HG03108 (cell line): ENCODE measurements around the gene TRAF7.
"Not testable (repeated sequence)": the region's sequence is repeated elsewhere in the genome, so short reads cannot be mapped to it uniquely, and the experiment has no call there.

Source experiments
- ATAC-seq: cut with Tn5 transposase; IDR thresholded peaks from one replicate; pipeline ENCODE4 v1.9.1; 2021; ENCODE audit warnings: moderate library complexity; ENCODE audit not compliant: unreplicated experiment

TRAF7 gene

DNA sequence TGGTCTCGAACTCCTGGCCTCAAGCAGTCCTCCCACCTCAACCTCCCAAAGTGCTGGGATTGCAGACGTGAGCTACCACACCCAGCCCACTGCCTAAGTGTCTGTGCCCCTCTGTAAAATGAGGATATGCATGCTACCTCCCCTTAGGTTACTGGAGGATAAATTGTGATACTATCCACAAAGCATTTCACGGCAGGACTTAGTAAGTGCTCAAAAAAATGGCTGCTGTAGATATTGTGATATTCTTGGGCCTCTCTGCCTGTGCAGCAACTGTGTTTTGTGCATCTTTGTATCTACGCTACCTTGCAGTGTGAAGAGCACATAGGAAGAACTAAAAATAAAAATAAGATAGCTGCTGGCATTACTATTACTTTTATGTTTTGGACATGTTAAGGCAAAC, 42.7 kb downstream of the TRAF7 start:
- no peak for ATAC-seq

DNA sequence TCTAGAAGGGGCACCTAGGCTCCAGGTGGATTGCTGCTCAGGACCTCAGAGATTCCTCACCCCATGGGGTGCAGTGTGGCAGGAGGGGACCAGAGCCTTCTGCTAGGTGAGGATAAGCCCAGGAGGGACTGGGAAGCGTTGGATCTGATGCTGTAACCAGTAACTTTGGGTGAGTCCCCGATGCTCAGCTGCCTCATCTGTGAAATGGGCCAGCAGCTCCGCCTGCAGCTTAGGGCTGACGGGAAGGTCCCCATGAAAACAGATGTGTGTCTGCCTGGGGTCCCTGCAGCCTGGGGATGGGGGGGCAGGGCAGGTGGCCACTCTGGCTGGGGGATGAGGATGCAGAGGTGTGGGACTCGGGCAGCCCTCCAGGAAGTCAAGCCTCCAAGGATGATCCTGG, 43.5 kb downstream of the TRAF7 start:
- no peak for ATAC-seq

DNA sequence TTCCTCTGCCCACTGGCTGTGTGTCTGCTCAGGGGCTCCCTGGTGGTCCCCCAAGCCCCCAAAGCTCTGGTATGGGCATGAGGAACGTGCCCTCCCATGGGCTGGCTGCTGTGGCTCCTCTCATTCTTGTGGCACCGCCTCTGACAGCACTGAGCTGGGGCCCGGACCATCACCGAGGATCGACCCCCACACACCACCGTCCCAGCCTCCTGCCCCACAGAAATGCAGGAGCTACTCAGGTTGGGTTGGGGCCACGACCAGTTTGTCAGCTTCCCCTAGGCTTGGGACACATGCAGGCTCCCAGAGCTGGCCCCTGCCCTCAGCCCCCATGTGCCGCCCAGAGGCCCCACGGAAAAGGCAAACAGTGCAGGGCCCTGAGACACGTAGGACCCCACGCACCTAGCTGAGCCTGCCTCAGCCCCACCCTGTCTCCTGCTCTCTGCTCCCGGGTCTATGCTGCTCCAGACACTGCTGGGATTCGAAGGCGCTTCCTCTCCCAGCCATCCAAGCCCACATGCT, 44.1 kb downstream of the TRAF7 start:
- ATAC-seq = no peak

DNA sequence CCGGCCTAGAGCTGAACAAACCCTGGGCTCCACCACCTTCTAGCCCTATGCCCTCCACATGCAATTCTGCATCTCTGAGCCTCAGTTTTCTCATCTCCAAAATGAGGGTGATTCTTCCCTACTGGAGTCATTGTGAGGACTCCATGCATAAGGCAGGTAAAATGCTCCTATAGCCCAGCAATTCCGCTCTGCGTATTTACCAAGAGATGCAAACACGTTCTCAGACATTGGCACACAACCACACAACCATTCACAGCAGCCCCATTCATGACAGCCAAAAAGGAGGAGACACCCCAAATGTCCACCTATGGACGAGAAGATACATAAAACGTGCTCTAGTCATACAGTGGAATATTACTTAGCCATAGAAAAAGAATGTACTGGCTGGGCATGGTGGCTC, 44.7 kb downstream of the TRAF7 start:
- no peak for ATAC-seq

GRCh38 chr16:2203119-2203688, 47.6 kb downstream of the TRAF7 start:
- not testable (repeated sequence) for ATAC-seq

DNA sequence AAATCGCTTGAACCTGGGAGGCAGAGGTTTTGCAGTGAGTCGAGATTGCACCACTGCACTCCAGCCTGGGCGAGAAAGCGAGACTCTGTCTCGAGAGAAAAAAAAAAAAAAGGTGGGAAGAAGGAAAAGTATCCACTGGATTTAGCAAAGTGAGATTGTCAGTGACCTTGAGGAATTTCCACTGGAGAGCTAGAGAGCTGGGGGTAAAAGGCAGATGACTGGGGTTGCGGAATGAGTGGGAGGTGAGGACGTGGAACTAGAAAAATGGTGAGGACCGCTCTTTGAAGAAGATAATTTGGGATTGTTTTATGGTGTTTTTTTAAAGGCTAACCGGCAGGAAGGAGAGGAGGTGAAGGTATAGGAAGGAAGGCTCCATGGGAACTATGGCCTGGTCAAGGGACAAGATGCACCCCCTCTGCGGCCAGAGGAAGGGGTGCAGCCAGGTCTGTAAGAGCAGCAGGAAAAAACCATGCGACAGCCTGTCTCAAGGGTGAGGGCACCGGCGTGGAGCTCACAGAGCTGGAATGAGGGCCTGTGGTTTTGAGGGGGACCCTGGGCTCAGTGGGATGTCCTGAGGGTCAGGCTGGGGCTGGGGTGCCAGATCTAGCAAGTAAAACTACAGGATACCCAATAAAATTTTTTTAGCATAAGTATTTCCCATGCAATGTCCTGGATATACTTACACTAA, 49.0 kb downstream of the TRAF7 start:
- ATAC-seq = no peak

DNA sequence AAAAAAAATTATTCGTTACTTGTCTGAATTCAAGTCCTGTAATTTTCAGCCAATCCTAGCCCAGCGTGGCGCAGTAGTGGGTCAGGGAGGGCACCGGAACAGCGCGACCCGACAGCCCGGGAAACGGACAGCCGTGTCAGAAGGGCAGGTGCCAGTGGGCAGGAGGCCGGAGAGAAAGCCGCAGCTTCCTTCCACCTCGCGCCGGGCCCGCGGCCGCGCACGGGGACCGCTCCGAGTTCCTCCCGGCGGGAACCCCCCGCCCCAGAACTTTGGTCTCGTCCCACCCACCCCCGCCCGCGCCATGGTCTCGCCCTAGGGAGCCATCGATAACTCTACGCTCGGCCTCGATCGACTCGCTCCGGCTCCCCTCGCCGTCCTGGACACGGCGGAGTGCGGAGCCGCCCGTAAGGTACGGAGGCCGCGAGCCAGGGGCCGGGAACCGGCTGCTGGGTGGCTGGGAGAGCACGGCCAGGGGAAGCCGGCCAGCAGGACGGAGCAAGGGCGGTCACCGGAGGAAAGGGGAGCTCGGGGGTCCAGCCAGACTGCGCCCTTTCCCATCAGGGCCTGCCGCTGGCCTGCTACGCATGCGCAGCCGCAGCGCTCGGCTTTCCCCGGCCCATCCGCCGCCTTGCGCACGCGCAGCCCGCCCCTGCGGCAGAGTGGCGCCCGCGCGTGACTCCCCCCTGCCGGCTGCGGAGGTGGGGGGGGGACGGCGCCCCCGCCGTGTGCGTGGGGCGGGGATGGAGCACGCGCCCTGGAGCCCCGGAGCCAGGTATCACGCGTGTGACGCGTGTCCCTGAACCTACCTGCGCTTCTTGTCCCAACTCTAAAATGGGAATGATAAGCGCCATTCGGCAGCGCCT, 49.8 kb downstream of the TRAF7 start, which contains the start of gene MLST8:
Gene MLST8, plus strand, starts transcription at position 351 of the 863 bp plus-strand sequence. CDS start 632 bp downstream, outside the sequence.
- peak; percentile 64 for ATAC-seq

GRCh38 chr16:2205967-2206313, 50.4 kb downstream of the TRAF7 start:
- peak; percentile 4 for ATAC-seq

- no peak for ATAC-seq
These were observed 50.8 kb downstream of the TRAF7 start for GRCh38 chr16:2206420-2206779.

GRCh38 chr16:2206780-2207433, 51.3 kb downstream of the TRAF7 start:
- no peak for ATAC-seq

DNA sequence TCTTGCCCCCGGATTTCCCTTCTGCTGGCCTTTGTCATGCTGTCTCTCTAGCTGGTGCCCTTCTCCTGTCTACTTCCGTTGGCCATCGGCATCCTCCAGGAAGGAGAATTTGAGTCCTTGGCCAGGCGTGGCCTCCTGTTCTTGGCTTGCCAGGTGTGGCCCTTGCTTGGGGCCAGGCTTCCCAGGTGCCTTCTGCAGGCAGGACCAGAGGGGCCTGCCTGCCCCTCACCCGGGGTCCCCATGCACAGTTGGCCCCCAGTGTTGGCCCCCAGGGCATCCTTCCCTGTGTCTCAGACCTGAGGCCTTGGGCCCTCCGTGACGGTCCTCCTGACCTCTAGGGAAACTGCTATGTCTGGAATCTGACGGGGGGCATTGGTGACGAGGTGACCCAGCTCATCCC, 52.3 kb downstream of the TRAF7 start:
- no peak for ATAC-seq

GRCh38 chr16:2208308-2208707, 52.7 kb downstream of the TRAF7 start:
- no peak for ATAC-seq

GRCh38 chr16:2208772-2209171, 53.2 kb downstream of the TRAF7 start:
- no peak for ATAC-seq

DNA sequence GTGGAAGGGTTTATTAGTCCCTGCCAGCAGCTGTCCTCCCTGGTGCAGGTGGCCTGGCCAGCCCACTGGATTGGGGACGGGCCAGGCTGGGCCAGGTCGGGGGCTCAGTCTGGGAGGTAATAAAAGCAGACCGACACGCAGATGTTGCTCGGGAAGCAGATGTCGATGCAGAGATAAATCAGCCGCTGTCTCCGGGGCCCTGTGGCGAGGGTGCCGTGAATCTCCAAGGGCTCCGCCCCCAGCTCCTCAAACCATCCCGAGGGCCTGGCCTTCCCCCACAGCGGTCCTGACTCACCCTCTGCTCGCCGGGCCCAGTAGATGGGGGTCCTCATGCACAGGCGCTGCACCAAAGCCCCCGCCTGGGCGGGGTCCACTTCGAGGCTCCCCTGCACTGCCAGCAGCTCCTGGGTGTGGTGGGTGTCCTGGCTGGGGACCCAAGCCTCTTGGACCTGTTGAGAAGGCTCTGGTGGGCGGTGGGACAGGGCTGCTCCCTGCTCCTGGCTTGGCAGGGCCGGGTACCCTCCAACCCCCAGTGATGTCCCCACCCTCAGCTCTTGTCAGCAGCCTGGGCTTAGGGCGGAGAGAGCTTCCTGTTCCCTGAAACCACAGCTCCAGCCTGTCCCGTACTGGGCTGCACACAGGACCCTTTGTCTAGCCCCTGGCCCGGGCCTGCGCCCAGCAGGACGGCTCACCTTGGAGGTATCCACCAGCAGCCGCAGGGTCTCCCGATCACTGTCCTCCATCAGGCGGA, 53.9 kb downstream of the TRAF7 start:
- no peak for ATAC-seq

GRCh38 chr16:2210009-2210332, 54.4 kb downstream of the TRAF7 start:
- no peak for ATAC-seq

DNA sequence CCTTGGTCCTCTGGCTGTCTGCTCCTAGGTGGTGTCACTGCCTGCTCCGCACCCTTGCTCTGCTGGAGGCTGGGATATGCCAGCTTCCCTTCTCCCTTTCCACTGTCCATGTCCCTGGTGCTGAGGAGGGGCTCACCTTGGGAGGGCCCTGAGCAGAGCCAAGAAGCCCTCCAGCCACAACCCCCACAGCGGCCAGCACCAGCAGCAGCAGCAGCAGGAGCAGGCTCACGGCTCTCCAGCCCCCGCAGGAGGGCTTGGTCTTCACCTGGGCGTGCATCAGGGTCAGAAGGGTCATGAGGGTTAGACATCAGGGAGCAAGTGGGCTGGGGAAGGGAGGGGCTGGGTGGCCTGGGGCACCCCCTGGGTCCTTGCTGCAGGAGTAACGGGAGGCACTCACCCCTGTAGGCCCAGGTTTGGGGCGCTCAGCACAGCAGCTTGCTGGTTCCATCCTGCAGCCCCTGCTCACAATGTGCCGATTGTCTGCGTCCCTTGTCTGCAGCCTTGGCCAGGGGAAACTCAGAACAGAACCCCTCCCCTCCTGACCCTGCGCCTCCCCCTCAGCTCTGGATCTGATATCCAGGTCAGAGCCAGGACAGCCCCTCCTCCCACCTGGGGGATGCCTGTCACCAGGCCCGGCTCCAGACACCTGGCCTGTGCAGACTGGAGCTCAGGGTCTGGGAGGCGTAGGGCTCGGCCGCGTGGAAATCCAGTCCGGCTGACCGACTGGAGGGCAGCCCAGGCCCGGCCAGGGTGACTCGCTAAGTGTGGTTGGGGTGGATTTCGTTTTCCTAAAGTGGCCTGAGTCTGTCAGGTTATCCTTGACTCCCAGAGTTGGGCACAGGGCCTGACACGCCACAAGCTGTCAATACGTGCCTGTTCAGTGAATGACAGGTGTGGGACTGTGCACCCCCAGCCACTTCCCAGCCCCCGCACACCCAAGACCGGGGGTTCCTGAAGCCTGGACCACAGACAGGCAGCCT, 55.1 kb downstream of the TRAF7 start, which contains the start of gene BRICD5:
Gene BRICD5, minus strand, starts transcription at position 478 of the 980 bp plus-strand sequence. Its CDS starts 30 bp downstream, at position 448.
- no peak for ATAC-seq

DNA sequence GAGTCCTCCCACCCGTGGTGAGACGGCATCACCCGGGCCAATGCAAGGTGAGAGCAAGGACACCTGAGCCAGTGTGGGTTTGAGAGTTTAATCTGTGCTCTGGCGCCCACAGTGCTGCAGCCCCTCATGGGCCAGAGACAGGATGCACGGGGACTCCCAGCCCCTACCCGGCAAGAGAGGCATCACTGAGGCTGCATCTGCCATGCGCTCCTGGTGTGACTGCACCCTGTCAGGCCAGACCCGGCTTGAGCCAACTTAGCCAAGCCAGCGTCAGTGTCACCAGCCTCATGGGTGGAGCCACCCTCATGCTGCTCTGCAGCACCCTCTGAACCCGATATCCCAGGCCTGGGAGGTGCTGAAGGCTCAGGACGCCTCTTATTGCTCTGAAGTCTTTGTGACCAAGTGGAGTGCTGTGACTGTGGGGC, 56.4 kb downstream of the TRAF7 start:
- no peak for ATAC-seq

DNA sequence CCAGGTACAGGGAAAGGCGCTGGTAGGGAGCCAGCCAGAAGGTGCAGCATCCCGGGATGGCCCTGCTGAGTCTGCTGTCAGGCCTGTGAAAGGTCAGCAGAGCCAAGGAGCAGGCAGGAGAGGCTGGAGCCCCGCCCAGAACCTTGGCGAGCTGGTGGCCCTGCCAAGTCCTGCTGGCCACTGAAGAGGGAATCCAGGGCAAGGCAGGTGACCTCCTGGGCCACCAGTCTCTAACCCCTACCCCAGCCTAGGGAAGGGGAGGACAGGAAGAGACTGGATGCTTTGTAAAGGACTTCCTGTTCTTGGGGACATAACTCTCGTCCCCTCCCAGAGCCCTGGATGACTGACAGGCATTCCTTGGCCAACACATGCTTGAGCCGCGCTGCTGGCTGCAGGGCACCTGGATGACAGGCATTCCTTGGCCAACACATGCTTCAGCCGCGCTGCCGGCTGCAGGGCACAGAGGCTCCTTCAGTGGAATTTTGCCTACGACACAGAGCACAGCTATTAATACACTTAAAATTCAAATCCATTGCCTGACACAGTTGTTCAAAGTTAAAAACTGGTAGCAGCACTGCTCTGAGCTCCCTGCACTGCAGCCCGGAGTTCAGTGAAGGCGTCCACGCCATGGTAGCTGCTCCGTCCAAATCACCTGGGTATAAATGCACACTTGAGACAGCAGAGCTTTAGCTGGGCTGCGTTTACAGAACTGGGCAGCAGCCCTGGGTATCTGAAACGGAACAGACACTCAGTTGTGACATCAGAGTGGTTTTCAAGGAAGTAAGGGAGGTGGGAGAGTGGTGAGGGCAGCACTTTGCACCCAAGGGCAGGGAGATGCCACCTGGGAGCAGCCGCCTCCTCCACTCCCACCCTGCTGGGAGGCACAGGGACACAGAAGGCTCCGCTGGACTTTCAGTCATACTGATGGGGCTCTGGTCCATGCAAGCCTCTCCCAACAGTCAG, 57.1 kb downstream of the TRAF7 start:
- ATAC-seq = no peak
